T-helper 9 cell (primary cell): Measurements from ENCODE around the gene NELFCD.
"Not testable (repeated sequence)": the region's sequence is repeated elsewhere in the genome, so short reads cannot be mapped to it uniquely, and the experiment has no call there.

ENCODE experiments used
- DNase-seq: peaks from one replicate; pipeline ENCODE4 v3.0.0-alpha.2; 2020

NELFCD gene

DNA sequence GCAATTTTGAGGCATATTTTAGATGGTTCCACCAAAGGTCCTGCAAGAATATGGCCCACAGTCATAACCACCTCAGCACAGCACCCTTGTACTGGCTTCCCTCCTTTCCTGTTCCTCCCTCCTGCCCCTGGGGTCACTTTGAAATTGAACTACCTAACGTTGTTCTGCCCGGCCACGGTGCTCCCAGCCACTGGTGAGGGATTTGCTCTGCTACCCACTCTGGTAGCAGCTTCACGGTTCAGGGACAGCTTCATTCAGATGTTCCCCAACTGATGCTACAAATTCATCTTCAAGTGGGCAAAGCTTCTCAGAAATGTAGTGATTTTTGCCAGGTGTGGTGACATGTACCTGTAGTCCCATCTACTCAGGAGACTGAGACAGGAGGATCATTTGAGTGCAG is 7.9 kb upstream of the NELFCD start:
- DNase-seq, result no peak

DNA sequence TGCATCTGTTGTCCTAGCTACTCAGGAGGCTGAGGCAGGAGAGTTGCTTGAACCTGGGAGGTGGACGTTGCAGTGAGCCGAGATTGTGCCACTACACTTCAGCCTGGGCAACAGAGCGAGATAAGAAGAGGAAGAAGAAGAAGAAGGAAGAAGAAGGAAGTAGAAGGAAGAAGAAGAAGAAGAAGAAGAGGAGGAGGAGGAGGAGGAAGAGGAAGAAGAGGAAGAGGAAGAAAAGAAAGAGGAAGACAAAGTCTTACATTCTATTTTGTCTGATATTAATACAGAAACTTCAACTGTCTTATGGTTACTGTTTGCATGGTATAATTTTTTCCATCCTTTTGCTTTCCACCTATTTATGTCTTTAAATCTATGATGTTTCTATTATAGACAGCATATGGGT is 7.2 kb upstream of the NELFCD start:
- DNase-seq, result no peak

DNA sequence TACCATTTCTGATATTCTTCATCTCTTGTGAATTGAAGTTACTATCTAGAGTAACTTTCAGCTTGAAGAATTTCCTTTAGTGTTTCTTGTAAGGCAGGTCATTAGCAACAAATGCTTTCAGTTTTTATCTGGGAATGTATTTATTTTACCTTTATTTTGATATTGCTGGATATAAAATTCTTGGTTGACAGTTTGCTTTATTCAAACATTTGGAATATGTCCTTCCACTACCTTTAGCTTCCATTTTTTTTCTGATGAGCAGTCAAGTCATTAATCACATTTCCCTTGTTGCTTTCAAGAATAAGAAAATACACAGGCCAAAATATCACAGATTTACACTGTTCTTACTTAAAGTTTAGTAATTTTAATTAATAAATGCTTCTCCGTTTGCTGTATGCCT is 5.7 kb upstream of the NELFCD start:
- DNase-seq, result no peak

DNA sequence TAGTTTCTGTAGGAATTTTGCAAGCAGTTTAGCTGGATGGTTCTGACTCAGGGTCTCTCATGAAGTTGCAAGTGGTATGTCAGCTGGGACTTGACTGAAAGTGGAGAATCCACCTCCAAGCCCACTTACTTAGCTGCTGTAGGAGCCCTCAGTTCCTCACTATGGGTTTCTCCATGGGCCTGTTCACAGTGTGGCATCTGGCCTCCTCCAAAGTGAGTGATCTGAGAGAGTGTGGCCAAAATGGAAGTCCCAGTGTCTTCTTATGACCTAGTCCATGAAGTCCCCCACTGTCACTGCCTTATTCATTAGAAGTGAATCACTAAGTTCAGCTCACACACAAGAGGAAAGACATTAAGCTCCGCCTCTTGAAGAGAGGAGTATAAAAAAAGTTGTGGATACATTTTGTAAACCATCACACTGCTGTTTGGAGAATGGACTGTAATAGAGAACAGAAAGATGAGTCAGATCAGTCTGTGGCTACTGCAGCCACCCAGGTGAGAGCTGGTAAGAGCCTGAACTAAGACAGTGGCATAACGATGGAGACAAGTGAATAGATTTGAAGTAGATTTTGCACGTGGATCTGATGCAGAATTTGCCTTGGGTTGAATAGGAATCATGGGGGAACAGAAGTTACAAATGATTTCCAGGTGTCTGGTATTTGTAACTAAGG is 4.9 kb upstream of the NELFCD start:
- DNase-seq, result no peak

DNA sequence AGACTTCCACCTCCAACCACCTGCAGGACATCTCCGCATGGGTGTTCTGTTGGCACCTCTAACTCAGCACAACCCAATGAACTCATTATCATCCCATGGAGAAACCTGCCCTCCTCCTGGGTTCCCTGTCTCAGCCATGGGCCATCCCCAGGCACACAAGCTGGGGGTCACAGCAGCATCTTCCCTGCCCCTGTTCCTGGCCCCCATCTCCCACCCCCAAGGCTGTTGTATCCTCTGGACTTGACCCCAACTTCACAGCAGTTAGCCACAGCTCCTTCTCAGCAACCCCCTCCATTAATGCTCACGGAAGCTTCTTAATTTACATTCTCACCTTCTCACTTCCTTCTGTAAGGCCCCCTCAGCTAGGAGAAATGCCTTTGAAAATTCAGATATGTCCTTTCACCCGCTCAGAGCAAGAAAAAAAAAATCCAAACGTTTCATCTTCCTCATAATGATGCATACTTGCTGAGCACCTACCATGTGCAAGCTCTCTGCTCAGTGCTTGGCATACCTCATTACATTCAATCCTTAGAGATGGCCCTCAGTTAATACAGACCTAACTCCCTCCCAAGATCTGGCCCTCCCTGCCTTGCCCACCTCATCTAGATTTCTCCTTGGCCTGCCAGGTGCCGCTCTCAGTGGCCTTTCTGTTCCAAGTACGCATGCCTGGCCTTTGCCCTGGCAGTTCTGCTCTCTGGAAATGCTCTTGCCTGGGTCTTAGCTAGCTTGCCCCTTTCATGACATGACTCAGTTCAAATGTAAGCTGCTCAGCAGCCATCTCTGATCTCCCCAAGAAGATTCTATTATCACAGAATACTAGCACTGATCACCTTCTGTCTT is 2.5 kb upstream of the NELFCD start:
- DNase-seq, result no peak

DNA sequence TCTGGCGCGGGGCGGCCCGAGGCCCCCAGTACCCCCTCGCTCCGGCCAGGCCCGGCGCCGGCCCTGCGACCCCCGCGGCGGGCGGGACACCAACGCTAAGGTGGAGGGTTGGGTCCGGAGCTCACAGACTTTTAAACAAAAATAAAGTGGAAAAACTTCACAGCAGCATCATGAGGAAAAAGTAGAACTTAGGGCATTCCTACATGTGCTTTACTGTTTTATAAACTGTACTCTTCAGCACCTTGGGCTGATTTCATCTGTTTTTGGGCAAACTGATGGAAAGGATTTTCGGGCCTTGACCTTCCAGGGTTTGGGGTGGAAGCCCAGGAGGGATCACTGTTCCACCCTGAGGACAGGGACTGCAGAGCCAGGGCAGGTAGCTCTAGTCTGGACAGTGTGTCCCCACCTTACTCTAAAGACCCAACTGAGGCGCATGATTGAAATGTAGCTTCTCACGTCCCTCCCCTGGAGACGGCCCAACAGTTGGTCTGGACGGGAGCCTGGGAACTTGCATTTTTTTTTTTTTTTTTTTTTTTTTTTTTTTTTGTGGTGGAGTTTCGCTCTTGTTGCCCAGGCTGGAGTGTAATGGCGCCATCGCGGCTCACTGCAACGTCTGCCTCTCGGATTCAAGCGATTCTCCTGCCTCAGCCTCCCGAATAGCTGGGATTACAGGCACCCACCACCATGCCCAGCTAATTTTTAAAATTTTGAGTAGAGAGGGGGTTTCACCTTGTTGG is 740 bp downstream of the NELFCD start:
- DNase-seq, result no peak

DNA sequence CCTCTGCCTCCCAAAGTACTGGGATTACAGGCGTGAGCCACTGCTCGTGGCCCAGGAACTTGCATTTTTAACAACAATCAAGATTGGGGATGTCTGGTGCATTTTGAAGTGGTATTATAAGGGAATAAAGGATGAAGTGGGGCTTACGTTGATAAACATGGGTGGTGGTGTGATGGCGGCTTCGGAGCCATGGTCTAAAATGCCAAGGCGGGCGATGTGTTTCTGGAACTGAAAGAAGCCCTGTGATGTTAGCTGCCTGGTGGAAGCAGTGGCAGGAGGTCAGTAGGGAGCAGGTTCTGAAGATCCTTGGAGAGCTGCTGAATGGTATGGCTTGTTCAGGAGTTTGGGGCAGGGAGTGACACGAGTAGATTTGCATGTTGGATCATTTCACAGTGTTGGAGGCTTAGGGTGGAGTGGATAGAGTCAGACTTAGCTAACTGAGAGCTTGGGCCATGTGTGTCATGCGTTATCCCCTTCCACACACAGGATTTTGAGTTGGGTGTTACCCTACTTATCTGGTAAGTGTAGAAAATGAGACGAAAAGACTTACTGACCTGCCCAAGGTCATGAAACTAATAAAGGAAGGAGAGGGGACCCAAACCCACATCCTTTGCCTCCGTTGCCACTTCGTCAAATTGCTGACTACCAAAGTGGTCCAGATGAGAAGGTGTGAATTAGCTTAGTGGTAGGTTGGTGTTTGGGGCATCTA is 1.5 kb downstream of the NELFCD start:
- DNase-seq, result no peak

DNA sequence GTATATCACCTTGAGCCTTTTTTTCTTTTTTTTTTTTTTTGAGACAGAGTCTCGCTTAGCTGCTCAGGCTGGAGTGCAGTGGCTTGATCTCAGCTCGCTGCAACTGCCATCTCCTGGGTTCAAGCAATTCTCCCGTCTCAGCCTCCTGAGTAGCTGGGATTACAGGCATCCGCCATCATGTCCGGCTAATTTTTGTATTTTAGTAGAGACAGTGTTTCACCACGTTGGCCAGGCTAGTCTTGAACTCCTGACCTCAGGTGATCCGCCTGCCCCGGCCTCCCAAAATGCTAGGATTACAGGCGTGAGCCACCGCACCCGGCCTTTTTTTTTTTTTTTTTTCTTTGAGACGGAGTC is 2.0 kb downstream of the NELFCD start:
- DNase-seq, result not testable (repeated sequence)

DNA sequence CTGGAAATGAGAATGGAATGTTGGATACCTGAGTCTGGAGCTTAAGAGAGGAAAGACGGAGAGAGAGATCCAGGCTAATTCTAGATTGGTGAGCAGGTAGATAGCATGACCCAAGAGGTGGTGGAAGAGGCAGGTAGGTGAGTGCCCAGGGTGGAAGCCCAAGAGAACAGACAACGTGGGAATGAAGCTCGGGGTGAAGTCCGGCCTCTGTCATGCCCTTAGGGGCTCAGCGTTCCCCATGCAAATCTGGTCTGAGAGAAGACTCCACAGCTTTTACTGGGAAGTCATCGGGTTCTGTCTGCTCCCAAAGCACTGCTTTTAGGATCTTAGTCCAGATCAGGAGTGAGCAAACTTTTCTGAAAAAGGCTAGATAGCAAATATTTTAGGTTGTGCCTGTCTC is 3.6 kb downstream of the NELFCD start:
- no peak for DNase-seq

DNA sequence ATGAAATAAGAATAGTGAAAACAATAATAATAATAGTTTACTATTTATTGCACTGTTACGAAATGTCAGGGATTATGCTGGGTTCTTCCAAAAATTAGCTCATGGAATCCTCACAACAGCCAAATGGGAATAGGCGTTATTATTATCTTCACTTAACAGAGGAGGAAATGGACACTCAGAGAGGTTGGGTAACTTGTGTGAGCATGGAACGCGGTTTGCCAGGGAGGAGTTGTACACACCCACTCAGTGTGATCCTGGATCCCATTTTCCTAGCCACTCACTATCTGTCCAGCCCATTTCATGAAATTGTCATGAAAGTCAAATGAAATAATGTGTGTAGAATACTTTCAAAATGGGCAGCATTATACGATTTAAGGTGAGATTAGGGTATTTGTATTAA is 4.6 kb downstream of the NELFCD start:
- no peak for DNase-seq

DNA sequence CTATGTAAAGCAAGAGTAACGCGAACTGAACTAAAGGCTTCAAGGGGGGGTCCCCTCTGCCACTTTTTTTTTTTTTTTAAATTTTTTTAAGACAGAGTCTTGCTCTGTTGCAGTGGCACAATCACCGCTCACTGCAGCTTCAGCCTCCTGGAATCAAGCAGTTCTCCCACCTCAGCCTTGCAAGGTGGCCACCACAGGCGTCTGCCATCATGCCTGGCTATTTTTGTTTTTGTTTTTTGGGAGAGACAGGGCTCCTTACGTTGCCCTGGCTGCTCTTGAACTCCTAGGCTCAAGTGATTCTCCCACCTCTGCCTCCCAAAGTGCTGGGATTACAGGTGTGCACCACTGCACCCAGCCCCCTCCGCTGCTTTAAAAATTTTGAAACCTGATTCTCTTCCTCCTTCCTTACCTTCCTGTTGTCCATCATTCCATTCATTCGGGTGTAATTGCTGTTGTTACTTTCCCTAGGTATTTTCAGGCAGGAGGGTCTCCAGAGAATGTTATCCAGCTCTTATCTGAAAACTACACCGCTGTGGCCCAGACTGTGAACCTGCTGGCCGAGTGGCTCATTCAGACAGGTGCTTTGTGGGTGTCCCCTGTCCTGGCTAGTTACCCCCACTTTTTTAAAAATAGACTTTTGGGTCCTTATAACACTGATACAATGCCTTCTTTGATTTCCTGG is 5.4 kb downstream of the NELFCD start:
- DNase-seq, result no peak

DNA sequence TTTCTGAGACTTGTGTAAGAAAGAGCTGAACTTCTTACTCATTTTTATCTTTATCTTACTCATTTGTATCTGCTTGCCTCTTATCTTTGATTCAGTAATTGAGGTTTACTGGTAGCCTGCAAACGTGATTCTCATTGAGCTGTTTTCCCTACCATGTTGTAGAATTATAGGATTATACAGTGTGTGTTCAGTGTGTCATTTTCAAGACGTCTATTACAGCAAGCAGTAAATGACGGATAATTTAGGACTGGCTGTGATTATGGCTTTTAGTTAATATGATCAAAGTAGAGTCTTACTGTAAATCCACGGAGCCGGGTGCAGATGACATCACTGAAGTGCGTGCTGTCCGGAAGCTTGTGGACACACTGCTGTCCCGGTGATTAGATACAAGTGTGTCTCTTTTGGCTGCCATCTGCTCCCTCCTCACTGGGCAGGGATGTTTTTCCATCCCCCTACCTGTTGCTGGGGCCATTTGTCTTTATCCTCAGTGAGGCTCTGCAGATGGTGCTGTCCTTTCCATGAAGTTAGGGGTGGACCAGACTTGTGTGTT is 6.0 kb downstream of the NELFCD start:
- DNase-seq, result no peak

DNA sequence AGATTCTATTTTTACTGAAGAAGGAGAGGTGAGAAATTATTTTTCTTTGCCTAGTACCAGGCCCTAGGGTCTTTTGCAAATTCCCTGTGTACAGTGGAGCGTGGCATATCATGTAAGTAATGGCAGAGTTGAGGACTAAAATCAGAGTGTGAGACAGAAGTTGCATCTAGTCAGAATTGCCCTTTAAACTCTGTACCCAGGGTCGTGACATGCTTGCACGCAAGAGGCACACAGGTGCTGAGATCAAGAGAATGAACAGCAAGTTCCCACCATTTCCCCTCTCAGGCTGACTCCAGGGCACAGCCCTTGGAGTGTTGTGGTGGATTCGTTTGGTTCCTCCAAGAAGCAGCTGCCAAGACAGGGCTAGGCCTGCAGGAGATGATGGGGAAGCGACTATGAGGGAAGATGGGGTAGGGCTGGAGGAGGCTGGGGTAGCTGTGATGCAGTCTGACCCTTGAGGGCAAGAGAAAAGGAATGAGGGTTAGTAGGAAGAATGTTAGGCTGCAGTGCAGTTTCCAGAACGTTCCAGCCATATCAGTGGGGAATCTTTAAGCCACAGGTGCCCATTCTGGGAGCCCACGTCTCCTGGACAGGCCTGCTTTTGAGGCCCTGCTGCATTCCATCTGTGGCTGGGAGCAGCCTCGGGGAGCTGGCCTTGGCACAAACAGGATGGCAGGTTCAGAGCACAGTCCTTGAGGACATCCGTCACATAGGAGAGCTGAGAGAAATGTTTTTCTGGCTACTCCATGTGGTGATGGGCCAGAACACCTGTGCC is 6.9 kb downstream of the NELFCD start:
- DNase-seq, result no peak

DNA sequence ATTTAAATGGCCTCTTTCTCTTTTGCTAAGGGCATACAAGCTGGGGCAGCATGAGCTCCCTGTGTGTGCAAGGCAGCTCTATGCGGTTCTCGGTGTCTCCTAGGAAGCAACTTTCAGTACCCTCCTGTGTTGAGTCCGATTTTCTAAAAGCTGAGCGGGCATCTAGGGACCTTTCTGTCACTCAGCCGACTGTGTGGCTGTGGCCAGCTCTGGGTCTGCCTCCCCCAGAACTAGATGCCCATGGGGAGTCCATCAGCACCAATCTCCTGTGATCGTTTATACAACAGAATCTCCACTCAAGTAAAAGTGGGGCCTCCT is 7.5 kb downstream of the NELFCD start:
- no peak for DNase-seq

DNA sequence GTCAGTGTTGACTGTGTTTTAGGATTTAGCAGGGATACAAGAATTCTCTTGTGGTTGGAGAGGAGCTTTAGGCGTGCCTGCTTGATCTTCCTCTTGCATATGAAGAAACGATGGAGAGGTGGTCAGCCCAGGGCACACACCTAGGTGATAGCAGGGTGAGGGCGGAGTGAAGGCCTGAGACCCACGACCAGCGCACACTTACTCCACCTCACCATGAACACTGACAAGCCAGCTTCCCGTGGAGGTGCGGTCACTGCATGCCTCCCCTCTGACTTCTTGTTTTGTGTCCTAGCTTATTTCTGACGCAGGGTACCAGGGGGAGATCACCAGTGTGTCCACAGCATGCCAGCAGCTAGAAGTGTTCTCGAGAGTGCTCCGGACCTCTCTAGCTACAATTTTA is 8.1 kb downstream of the NELFCD start:
- DNase-seq, result no peak

DNA sequence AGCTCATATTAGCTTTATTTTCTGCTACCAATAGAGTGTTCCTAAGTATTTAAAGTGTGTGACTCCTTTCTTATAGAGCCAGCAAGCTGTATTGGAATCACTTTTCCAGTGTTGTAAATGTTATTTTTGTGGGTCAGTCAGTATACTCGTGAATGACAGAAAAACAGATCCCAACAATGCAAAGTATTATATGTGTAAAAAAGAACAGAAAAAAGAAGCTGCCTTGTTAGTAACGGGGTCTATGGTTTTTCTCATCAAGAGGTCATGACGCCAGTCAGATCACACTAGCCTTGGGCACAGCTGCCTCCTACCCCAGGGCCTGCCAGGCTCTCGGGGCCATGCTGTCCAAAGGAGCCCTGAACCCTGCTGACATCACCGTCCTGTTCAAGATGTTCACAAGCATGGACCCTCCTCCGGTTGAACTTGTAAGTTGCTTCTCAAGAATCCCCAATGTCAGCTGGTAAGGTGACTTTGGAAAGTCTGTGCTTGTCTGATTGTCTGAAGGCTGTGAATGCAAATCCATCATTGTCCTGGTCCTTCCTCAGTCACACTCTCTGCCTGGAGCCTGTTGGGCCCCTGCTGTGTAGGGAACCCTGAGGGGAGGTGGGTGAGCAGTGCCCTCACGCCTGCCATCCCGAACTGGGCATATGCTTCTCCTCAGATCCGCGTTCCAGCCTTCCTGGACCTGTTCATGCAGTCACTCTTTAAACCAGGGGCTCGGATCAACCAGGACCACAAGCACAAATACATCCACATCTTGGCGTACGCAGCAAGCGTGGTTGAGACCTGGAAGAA is 9.8 kb downstream of the NELFCD start:
- no peak for DNase-seq

DNA sequence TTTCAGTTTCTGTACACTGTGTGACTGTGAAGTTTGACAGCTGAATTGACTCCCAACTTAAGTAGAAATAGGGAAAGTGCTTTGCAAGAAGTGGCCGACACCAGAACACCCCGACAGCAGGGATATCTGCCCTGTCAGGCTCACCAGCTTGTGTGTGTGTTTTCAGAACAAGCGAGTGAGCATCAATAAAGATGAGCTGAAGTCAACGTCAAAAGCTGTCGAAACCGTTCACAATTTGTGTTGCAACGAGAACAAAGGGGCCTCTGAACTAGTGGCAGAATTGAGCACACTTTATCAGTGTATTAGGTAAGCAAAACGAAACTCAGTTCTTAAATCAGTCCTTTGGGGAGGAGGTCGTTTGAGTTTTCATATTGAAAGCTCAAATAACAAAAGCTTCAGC is 10.7 kb downstream of the NELFCD start:
- DNase-seq, result no peak

DNA sequence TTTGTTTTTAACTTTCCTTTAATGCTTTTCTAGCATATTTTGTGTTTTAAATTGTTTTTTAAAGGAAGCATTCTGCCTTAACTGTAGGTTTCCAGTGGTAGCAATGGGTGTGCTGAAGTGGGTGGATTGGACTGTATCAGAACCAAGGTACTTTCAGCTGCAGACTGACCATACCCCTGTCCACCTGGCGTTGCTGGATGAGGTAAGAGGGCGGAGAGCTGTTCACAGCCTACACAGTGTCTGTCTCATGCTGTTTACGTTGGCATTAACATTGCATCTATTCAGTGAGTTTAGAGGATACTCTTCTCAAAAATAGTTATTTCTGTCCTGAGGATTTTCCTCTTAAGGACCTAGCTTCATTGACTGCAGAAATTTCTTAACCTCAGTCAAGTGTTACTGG is 11.9 kb downstream of the NELFCD start:
- DNase-seq, result no peak

DNA sequence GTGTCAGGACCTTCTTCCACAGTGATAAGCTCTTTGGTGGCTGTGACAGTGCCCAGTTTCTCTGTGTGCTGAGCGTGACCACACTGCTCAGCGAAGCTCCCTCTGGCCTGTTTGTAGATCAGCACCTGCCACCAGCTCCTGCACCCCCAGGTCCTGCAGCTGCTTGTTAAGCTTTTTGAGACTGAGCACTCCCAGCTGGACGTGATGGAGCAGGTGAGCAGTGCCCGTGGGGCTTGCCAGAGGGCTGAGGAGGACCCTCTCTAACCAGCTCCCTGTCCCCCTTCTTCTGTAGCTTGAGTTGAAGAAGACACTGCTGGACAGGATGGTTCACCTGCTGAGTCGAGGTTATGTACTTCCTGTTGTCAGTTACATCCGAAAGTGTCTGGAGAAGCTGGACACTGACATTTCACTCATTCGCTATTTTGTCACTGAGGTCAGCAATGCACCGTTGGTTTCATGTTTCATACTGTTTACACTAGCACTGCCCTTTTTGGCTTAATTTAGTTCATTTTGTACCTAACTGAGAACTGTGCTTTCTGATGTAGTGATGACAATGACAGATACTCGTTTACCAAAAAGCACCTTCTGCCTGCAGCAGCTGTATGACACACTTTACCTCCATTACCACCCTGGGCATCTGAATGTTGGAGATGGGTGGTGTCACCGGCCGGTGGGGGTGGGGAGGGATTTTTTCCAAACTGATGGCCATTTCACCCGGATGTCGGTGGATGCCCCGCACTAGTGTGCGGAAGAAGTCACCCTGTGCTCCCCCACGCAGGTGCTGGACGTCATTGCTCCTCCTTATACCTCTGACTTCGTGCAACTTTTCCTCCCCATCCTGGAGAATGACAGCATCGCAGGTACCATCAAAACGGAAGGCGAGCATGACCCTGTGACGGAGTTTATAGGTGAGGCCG is 12.5 kb downstream of the NELFCD start:
- DNase-seq, result no peak
